ENCODE results near the gene MMP24OS. TPM values are rescaled to one million over a fixed set of nuclear protein-coding genes. Genes with fewer than 3 reads are reported as not detected.

The MMP24OS gene
- total and polyA plus RNA-seq, 9 donors, result 8.8 to 33.9 (median 22.7) TPM

GRCh38 chr20:35285806-35286076 is 7.8 kb upstream of the MMP24OS start:
- Histone ChIP-seq H3K27me3 (ENCODE audit: control insufficient read depth, insufficient read depth, low read length) (peaks cover 1% of the 10 kb centered on the region), H3K27ac (ENCODE audit: low read length) (no peak overlapping the region), H3K4me1 (ENCODE audit: control insufficient read depth, insufficient read depth, low read length) (peaks cover 16% of the 10 kb centered on the region), H3K36me3 (ENCODE audit: control insufficient read depth, insufficient read depth, low read length) (peaks cover 12% of the 10 kb centered on the region), H3K4me3 (ENCODE audit: low read length) (no peak overlapping the region), H3K9me3 (replicated peaks; ENCODE audit: control insufficient read depth, low read depth, low read length) (no peaks in the 10 kb centered on the region)
- WGBS (ENCODE audit: insufficient coverage), result no CpG with 5 or more reads among the region's 5 CpGs
- no peak for DNase-seq

DNA sequence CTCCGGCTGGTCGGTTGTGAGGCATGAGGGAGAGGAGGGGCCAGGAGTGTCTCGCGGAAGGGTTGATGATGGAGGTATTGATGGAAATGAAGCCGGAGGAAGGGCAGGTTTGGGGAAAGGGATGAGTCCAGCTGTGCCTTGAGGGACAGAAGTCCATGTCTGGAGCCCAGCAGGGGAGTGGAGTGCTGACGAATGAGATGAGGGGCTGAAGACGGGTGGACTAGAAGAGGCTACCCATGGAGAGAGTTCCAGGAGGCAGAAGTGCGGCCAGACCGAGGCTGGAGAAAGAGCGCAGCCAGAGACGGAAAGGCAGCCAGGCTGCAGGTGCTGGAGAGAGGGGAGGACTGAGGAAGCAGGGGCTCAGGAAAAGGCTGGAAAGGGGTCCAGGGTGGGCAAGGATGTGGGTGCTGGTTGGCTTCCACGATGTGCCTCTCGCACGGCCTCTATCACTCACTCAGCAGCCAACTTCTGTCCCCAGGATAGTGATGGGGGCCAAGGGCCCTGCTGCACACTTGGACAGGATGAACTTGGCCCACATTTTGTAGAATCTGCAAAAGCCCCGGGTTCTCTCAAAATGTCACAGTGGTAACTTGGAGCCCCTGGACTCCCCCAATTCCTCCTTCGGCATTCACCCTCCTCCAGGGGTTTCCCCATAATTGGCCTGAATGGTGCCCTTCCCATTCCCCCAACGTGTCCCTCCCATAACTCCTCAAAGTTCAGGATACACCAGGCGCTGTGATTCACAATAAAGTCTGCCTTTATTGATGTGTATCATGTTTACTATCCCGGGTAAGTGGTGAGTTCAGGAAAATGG is 7.3 kb upstream of the MMP24OS start:
- Histone ChIP-seq H3K27ac (ENCODE audit: low read length) (peak overlapping the region; percentile 94), H3K4me1 (ENCODE audit: control insufficient read depth, insufficient read depth, low read length) (peaks cover 16% of the 10 kb centered on the region), H3K9me3 (replicated peaks; ENCODE audit: control insufficient read depth, low read depth, low read length) (no peaks in the 10 kb centered on the region), H3K4me3 (ENCODE audit: low read length) (peak overlapping the region; percentile 85), H3K27me3 (ENCODE audit: control insufficient read depth, insufficient read depth, low read length) (no peaks in the 10 kb centered on the region), H3K36me3 (ENCODE audit: control insufficient read depth, insufficient read depth, low read length) (peaks cover 17% of the 10 kb centered on the region)
- no peak for DNase-seq
- WGBS (ENCODE audit: insufficient coverage), result 34% methylated on average over 16 of the region's 19 CpGs

- Histone ChIP-seq H3K4me1 (ENCODE audit: control insufficient read depth, insufficient read depth, low read length) (peaks cover 16% of the 10 kb centered on the region), H3K36me3 (ENCODE audit: control insufficient read depth, insufficient read depth, low read length) (peaks cover 25% of the 10 kb centered on the region), H3K27me3 (ENCODE audit: control insufficient read depth, insufficient read depth, low read length) (no peaks in the 10 kb centered on the region), H3K4me3 (ENCODE audit: low read length) (peak within 1 kb of the TSS; percentile 85), H3K9me3 (replicated peaks; ENCODE audit: control insufficient read depth, low read depth, low read length) (no peaks in the 10 kb centered on the region), H3K27ac (ENCODE audit: low read length) (peak within 1 kb of the TSS; percentile 94)
- DNase-seq, result peak; percentile 95
- under 1% methylated on average over 54 of the region's 61 CpGs for WGBS (ENCODE audit: insufficient coverage)
Observed at GRCh38 chr20:35284267-35284991, 6.5 kb upstream of the MMP24OS start, which contains the start of gene EIF6. EIF6 (minus strand) TSS chr20:35284772; CDS start chr20:35284487, 285 bp downstream.

GRCh38 chr20:35283441-35284266 is 5.7 kb upstream of the MMP24OS start:
- 1% methylated on average over 9 of the region's 24 CpGs for WGBS (ENCODE audit: insufficient coverage)
- Histone ChIP-seq H3K4me1 (ENCODE audit: control insufficient read depth, insufficient read depth, low read length) (peaks cover 16% of the 10 kb centered on the region), H3K4me3 (ENCODE audit: low read length) (peak overlapping the region; percentile 85), H3K27ac (ENCODE audit: low read length) (peak overlapping the region; percentile 94), H3K36me3 (ENCODE audit: control insufficient read depth, insufficient read depth, low read length) (peaks cover 33% of the 10 kb centered on the region), H3K9me3 (replicated peaks; ENCODE audit: control insufficient read depth, low read depth, low read length) (no peaks in the 10 kb centered on the region), H3K27me3 (ENCODE audit: control insufficient read depth, insufficient read depth, low read length) (no peaks in the 10 kb centered on the region)
- no peak for DNase-seq

- Histone ChIP-seq H3K27me3 (ENCODE audit: control insufficient read depth, insufficient read depth, low read length) (no peaks in the 10 kb centered on the region), H3K4me1 (ENCODE audit: control insufficient read depth, insufficient read depth, low read length) (peaks cover 29% of the 10 kb centered on the region), H3K9me3 (replicated peaks; ENCODE audit: control insufficient read depth, low read depth, low read length) (no peaks in the 10 kb centered on the region), H3K36me3 (ENCODE audit: control insufficient read depth, insufficient read depth, low read length) (peaks cover 39% of the 10 kb centered on the region), H3K4me3 (ENCODE audit: low read length) (no peak overlapping the region), H3K27ac (ENCODE audit: low read length) (no peak overlapping the region)
- DNase-seq, result no peak
- WGBS (ENCODE audit: insufficient coverage), result 100% methylated on average over 1 of the region's 10 CpGs
Observed at GRCh38 chr20:35281506-35282101, 3.7 kb upstream of the MMP24OS start.

DNA sequence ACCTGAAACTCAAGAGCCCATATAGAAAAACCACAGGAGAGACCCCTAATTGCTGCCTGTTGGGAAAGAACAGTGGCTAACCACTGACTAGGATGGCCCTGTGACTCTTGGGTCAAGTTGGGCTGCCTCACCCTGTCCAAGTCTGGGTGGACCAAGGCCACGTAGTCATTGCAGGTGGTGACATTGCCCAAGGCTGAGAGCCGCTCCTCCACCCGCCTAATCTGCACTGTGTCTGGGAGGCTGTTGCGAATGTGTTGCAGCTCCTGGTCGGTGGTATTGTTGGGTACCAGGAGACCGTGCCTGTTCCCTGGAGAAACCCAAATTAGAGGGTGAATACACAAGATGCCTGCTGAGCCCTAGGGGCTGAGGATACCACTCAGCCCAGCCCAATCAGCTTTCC is 2.6 kb upstream of the MMP24OS start:
- peaks cover 30% of the 10 kb centered on the region for H3K4me1 ChIP-seq (ENCODE audit: control insufficient read depth, insufficient read depth, low read length)
- H3K4me3 ChIP-seq (ENCODE audit: low read length), result no peak overlapping the region
- H3K27me3 ChIP-seq (ENCODE audit: control insufficient read depth, insufficient read depth, low read length), result no peaks in the 10 kb centered on the region
- peaks cover 50% of the 10 kb centered on the region for H3K36me3 ChIP-seq (ENCODE audit: control insufficient read depth, insufficient read depth, low read length)
- no peak for DNase-seq
- H3K9me3 ChIP-seq (replicated peaks; ENCODE audit: control insufficient read depth, low read depth, low read length), result no peaks in the 10 kb centered on the region
- WGBS (ENCODE audit: insufficient coverage), result 94% methylated on average over 6 of the region's 6 CpGs
- no peak overlapping the region for H3K27ac ChIP-seq (ENCODE audit: low read length)

DNA sequence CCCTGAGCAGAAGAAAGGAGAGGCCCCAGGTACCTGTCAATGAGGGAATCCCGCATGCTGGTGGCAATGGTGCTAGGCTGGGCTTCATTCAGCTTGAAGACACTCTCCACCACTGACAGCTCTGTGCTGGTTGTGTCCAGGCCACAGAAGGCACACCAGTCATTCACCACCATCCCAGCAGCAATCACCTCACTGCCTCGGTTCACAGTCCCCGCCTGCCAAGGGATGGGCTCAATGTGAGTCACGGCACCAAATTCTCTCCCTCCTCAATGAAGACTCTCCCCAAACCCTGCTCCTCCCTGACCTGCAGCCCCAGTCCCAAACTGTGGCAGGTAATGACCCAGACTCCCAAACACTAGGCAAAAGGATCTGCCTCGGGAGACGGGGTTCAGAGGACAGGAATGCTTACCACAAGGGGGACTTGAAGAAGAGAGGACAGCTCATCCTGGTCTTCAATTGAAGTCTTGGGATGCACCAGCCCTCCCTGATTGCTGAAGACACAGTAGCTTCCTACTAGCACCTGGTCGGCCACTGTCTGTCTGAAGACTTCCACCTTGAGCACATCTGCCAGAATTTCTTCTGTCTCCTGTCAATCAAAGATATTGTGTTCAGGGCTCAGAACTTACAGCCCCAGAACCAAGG is 1.7 kb upstream of the MMP24OS start:
- H3K4me3 ChIP-seq (ENCODE audit: low read length), result no peak overlapping the region
- no peaks in the 10 kb centered on the region for H3K9me3 ChIP-seq (replicated peaks; ENCODE audit: control insufficient read depth, low read depth, low read length)
- 88% methylated on average over 3 of the region's 7 CpGs for WGBS (ENCODE audit: insufficient coverage)
- no peaks in the 10 kb centered on the region for H3K27me3 ChIP-seq (ENCODE audit: control insufficient read depth, insufficient read depth, low read length)
- no peak overlapping the region for H3K27ac ChIP-seq (ENCODE audit: low read length)
- peaks cover 23% of the 10 kb centered on the region for H3K4me1 ChIP-seq (ENCODE audit: control insufficient read depth, insufficient read depth, low read length)
- DNase-seq, result no peak
- H3K36me3 ChIP-seq (ENCODE audit: control insufficient read depth, insufficient read depth, low read length), result peaks cover 54% of the 10 kb centered on the region

GRCh38 chr20:35279040-35279439 is 1.1 kb upstream of the MMP24OS start:
- Histone ChIP-seq H3K27me3 (ENCODE audit: control insufficient read depth, insufficient read depth, low read length) (no peaks in the 10 kb centered on the region), H3K36me3 (ENCODE audit: control insufficient read depth, insufficient read depth, low read length) (peaks cover 57% of the 10 kb centered on the region), H3K9me3 (replicated peaks; ENCODE audit: control insufficient read depth, low read depth, low read length) (no peaks in the 10 kb centered on the region), H3K4me1 (ENCODE audit: control insufficient read depth, insufficient read depth, low read length) (peaks cover 23% of the 10 kb centered on the region), H3K4me3 (ENCODE audit: low read length) (no peak overlapping the region), H3K27ac (ENCODE audit: low read length) (peak overlapping the region; percentile 79)
- no peak for DNase-seq
- WGBS (ENCODE audit: insufficient coverage), result 100% methylated on average over 1 of the region's 5 CpGs

- peaks cover 55% of the 10 kb centered on the region for H3K36me3 ChIP-seq (ENCODE audit: control insufficient read depth, insufficient read depth, low read length)
- 3% methylated on average over 7 of the region's 10 CpGs for WGBS (ENCODE audit: insufficient coverage)
- no peaks in the 10 kb centered on the region for H3K9me3 ChIP-seq (replicated peaks; ENCODE audit: control insufficient read depth, low read depth, low read length)
Observed at GRCh38 chr20:35277127-35277526, 795 bp downstream of the MMP24OS start.

More at GRCh38 chr20:35277127-35277526, 795 bp downstream of the MMP24OS start:
- Histone ChIP-seq H3K27me3 (ENCODE audit: control insufficient read depth, insufficient read depth, low read length) (no peaks in the 10 kb centered on the region), H3K4me1 (ENCODE audit: control insufficient read depth, insufficient read depth, low read length) (peaks cover 15% of the 10 kb centered on the region), H3K27ac (ENCODE audit: low read length) (peak overlapping the region; percentile 79), H3K4me3 (ENCODE audit: low read length) (peak overlapping the region; percentile 53)
- DNase-seq, result no peak

Measured in muscle of leg (tissue), 11 donors.